HG03565 (cell line): Measurements from ENCODE around the gene KRT73.

Experiments
- ATAC-seq: cut with Tn5 transposase; IDR thresholded peaks from one replicate; pipeline ENCODE4 v1.9.1; 2021; ENCODE audit warnings: mild to moderate bottlenecking, moderate library complexity; ENCODE audit not compliant: unreplicated experiment

The KRT73 gene

DNA sequence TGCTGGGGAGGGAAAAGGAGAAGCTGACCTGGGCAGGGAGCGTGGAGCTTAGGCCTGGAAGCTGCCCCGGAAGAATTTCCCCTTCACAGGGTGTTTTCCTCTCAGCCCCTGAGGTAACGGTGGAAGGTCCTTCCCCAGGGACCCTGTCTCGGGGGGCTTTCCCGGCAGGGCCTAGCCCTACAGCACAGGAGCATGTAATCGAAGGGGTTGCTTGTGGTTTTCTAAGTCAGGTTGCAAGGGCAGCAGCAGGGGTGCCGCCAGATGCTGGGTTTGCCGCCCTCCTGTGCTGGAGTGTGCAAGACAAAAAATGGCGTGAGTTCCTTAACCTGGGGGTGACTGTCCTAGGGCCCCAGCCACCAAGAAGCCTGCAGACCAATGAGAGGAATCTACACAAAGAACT, 43.1 kb downstream of the KRT73 start:
- ATAC-seq: no peak

DNA sequence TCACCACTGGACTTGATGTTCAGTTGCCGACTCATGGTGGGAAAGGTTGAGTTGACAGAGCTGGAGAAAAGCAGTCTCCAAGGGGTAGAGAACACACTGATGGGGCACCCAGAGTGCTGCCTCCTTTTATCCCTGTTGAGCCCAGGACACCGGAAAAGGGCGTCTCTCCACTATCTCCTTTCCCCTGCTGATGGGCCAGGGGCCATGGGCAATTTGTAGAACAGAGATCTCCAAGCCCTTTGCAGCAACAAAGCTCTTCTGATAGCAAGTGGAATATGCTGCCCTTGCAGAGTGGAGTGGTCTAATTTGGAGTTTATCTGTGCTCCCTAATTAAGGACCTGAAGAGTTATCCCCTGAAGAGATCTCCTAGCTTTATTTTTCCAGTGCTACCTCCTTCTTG, 44.6 kb downstream of the KRT73 start, which contains the start of gene KRT74:
KRT74 (minus strand) TSS at position 101 of the 400 bp plus-strand sequence; CDS start at position 35, 66 bp downstream.
- ATAC-seq: no peak

DNA sequence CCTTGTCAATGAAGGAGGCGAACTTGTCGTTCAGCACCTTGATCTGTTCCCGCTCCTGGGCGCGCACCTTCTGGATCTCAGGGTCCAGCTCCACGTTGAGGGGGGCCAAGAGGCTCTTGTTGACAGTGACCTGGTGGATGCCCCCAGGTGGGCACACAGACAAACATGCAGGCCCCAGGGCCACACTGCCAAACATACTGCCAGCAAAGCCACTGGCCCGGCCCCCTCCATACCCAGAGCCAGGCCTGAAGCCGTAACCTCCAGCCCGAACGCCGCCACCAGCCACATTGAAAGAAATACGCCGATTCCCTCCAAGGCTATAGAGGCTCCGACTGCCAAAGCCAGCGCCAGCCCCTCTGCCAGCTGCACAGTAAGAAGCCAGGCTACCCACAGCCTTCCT, 45.1 kb downstream of the KRT73 start:
- ATAC-seq: no peak

DNA sequence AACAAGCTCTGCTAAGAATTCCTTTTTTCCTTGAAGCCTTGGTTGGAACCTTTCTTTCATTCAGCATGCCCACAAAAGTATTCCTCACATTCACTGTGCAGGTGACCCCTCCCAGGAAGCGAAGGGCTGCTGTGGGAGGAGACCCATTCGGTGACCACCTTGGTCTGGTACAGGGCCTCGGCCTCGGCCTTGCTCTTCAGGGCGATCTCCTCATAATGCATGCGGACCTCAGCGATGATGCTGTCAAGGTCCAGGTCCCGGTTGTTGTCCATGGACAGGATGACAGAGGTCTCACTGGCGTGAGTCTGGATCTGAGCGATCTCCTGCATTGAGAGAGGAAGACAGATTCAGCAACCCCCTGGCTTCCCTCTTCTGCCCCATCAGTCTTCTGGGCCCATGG, 47.8 kb downstream of the KRT73 start:
- ATAC-seq: no peak

DNA sequence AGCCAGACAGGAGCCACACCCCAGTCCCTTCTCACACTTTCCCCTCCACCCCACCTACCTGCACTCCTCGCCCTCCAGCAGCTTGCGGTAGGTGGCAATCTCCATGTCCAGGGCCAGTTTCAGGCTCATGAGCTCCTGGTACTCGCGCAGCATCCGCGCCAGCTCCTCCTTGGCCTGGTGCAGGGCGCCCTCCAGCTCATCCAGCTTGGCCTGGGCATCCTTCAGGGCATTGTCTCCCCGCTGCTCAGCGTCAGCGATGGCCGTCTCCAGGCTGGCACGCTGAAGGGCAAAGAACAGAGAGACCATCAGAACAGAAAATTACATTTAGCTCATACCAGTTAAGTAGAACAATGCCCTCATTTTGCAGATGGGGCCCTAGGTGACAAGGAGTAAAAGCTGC, 50.2 kb downstream of the KRT73 start:
- ATAC-seq: no peak

DNA sequence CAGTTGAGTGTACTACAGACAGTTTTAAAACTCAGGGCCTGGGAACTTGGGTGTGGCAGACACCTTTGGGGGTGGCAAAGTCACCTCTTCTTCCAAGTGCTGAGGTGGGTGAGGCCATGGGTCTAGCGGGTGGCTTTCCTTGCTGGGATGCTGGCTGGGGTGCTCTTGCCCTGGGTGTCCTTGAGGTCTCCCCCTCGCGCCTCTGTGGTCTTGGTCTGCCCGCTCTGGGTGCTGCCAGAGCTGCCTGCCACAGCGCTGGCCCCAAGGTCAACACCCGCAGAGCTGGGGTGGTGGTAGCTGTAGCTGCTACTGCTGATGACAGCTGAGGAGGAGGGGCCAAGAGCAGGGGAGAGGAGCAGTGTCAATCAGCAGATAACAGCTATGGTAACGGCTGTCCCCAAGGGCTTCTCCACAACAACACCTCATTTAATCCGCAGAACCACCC, 51.5 kb downstream of the KRT73 start:
- ATAC-seq: no peak

DNA sequence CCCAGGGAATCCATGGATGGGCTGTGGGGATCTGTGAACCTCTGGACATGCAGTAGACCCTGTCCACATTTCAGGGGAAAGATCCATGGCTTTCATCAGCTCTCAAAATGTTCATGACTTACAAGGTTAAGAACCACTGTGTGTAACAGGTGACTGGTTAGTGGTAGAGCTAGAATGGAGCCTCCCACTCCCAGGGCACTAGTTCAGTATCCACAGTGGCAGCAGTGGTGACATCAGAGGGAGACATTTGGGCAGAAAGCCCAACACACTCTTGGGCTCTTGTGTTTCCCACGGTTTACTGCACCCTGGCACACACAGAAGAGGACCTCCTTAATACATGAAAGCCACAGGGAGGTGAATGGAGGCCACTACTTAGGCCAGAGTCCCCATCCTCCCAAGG, 53.8 kb downstream of the KRT73 start:
- ATAC-seq: no peak

DNA sequence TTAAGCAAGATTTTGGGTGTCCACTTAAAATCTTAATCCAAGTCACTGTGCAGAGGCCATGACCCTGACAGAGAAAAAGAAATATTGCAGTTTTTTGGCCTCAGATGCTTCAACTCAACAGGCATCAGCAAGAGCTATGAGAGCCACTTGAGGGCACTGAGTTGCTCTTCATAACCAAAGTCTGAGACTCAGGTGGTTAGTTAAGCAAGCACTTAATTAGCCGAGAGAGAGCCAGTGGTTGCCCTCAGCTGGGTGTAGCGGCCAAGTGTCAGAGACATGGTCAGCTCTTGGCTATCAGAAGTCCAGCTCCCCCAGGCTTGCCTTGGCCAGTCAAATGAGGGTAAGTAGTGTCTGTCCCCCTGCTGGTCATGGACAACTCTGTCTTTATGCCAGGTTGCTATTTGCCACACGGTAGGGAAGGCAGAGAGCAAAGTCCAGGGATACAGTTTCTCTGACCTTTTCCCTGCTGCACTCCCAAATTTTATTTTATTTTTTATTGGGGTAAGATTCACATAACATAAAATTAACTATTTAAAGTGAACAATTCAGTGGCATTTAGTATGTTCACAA, 56.4 kb downstream of the KRT73 start:
- no peak for ATAC-seq

DNA sequence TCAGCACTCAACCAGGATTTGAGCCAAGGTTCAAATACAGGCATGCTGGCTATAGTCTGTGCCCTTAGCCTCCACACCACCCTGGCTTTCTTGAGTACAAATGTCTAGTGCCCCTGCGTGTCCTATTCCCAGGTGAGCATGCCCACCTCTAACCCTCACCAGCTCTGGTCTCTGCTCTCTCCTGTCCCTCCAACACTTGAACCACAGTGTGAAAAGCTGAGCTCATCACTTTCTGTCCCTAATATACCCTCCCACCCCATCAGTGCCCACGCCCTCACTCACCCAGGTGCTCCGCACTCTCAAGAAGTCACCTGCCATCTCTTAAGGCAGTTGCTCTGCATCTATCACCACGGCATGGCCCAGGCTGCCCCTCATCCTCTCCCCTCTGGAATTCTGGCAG, 58.4 kb downstream of the KRT73 start:
- no peak for ATAC-seq

DNA sequence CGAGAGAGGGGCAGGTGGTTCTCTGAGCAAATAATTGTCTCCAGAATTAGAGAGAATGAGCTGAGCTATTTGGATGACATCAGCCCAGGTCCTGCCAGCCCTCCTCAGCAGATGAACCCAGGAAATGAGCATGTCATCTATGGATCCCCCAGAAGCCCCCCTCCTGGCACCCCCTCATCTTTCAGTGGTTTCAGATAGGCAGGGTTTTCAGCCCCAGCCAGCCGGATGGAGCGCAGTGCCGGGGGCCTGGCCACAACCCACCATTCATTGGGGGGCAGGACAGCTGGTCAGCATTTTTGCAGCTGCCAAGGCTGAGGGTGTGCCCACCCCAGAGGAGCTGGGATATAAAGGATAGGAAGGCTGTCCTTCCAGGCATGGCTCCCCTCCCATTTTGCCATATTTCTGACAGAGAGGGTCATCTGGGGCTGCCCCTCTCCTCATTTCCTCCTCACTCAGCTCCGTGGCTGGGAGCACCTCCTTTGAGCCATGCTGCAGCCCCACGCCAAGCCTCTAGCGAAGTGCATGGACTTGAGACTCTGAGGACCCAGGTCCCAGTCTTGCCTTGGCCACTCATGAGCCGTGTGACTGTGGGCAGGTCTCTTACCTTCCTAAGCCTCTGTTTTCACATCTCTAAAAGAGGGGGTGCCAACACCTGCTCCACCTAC, 59.4 kb downstream of the KRT73 start:
- ATAC-seq: no peak
